ENCODE results near the gene CDK13.
A peak's percentile ranks its signal among the peaks of the same experiment; 100 is the strongest.

CDK13 gene

DNA sequence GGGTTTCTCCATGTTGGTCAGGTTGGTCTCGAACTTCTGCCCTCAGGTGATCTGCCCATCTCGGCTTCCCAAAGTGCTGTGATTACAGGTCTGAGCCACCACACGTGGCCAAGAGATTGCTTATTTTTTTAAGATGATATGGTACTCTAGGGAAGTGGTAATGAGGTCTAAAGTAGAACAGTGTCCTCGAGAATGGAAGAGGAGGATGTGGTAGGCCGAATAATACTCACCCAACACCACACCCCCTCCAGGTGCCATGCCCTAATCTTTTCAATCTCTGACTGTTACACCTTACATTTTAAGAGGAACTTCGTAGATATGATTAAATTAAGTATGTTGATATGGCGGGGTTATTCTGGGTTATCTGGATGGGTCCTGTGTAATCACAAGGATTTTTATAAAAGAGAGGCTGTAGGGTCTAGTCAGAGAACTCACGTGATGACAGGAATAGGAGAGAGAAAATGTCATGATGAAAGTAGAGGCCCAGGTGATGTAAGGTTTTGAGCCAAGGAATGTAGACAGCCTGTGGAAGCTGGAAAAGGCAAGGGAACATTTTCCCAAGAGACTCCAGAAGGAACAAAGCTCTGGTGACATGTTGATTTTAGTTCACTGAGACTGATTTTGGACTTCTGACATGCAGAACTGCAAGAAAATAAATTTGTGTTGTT, 29.5 kb downstream of the CDK13 start:
- TF ChIP-seq, protein P1, sequence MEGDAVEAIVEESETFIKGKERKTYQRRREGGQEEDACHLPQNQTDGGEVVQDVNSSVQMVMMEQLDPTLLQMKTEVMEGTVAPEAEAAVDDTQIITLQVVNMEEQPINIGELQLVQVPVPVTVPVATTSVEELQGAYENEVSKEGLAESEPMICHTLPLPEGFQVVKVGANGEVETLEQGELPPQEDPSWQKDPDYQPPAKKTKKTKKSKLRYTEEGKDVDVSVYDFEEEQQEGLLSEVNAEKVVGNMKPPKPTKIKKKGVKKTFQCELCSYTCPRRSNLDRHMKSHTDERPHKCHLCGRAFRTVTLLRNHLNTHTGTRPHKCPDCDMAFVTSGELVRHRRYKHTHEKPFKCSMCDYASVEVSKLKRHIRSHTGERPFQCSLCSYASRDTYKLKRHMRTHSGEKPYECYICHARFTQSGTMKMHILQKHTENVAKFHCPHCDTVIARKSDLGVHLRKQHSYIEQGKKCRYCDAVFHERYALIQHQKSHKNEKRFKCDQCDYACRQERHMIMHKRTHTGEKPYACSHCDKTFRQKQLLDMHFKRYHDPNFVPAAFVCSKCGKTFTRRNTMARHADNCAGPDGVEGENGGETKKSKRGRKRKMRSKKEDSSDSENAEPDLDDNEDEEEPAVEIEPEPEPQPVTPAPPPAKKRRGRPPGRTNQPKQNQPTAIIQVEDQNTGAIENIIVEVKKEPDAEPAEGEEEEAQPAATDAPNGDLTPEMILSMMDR (IDR thresholded peaks at IDR 0.05; ENCODE audit: low read length, missing control alignments), result no peak

DNA sequence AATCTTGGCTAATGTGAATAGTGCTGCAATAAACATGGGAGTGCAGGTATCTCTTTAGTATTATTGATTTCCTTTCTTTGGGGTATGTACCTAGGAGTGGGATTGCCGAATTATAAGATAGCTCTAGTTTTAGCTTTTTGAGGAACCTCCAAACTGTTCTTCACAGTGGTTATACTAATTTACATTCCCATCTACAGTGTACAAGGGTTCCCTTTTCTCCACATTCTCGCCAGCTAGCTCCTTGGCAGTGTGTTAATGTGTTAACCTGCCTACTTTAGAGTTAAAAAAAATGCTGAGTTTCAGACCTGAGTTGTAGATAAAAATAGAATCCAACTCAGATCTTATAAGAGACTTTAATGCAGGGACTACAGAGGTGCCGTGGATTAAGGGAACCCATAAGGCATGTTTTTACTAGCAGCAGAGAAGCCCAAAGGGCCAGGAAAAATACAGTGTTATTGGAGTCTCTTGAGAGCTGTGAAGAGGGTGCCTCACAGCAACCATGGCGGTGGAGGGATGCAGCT, 35.4 kb downstream of the CDK13 start:
- no peak for DNase-seq (ENCODE audit: low read depth)
- TF ChIP-seq, protein P1 (IDR thresholded peaks at IDR 0.05; ENCODE audit: low read length, missing control alignments), result no peak
- H3K4me3 ChIP-seq (replicated peaks; ENCODE audit: low read depth, low read length), result no peak overlapping the region

More for the DNA sequence above, 29.5 kb downstream of the CDK13 start:
- no peak overlapping the region for H3K4me3 ChIP-seq (replicated peaks; ENCODE audit: low read depth, low read length)
- no peak for DNase-seq (ENCODE audit: low read depth)

DNA sequence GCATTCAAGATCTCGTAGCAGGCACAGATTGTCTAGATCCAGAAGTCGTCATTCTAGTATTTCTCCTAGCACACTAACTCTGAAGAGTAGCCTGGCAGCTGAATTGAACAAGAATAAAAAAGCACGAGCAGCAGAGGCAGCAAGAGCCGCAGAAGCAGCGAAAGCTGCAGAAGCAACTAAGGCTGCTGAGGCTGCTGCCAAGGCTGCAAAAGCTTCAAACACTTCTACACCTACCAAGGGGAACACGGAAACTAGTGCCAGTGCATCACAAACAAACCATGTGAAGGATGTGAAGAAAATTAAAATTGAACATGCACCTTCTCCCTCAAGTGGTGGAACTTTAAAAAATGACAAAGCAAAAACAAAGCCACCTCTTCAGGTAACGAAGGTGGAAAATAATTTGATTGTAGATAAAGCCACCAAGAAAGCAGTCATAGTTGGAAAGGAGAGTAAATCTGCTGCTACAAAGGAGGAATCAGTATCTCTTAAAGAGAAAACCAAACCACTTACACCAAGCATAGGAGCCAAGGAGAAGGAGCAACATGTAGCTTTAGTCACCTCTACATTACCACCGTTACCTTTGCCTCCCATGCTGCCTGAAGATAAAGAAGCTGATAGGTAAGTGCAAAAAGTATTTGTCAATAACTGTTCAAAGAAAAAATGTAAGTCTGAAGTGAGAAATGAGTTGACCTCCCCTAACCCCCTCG, 37.7 kb downstream of the CDK13 start:
- no peak overlapping the region for H3K4me3 ChIP-seq (replicated peaks; ENCODE audit: low read depth, low read length)
- TF ChIP-seq, protein P1 (IDR thresholded peaks at IDR 0.05; ENCODE audit: low read length, missing control alignments), result no peak
- DNase-seq (ENCODE audit: low read depth), result no peak

DNA sequence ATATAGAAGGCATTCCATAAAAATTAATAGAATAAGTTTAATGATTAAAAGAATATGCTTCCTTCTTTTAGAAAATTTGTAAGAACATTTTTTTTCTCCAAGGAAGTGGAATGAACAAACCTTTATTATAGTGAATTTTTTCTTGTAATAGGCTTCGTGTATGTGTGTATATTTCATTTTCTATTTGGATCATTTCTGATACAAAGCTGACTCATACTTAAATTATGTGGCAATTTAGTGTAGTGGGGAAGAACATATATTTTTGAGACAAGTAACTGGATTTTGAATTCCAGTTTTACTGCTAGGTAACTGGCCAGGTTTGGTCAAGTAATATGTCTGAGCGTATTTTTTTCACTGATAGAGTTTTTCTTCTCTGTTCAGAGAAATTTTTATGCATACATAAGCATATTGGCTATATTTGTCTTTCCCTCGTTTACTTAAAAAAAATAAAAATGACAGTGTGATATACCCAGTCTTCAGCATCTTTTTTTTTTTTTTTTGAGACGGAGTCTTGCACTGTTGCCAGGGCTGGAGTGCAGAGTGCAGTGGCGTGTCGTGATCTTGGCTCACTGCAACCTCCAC, 50.8 kb downstream of the CDK13 start:
- TF ChIP-seq, protein P1 (IDR thresholded peaks at IDR 0.05; ENCODE audit: low read length, missing control alignments), result no peak
- DNase-seq (ENCODE audit: low read depth), result peak; percentile 35
- H3K4me3 ChIP-seq (replicated peaks; ENCODE audit: low read depth, low read length), result no peak overlapping the region

DNA sequence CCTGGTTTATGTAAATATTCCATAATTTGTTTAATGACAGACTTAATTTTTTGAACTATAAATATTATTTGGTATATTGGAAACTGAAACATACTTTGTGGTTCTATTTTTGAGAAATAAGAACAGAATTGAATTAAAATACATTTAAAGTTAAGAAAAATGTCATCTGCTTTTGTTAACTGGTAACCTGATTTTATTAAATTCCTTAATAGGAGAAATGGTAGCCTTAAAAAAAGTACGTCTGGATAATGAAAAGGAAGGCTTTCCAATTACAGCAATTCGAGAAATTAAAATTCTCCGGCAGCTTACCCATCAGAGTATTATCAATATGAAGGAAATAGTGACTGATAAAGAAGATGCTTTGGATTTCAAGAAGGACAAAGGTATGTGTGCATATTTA, 51.6 kb downstream of the CDK13 start:
- no peak for DNase-seq (ENCODE audit: low read depth)
- TF ChIP-seq, protein P1 (IDR thresholded peaks at IDR 0.05; ENCODE audit: low read length, missing control alignments), result no peak
- no peak overlapping the region for H3K4me3 ChIP-seq (replicated peaks; ENCODE audit: low read depth, low read length)

DNA sequence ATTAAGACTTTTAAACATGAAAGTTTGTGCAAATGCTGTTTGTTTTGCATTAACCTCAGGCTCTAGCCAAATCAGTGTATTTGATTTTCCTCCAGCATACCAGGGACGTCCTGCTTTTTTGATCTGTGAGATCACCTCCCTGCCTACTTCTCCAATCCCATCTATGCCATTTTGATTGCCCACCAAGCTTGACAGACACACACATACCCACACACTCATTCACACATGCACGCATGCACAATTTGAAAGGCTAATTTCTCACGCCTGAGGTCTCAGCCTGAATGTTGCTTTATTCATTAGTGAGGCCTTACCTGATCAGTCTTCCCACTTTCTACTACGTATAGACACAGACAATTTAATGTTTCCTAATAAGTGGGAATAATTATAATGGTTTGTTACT, 53.5 kb downstream of the CDK13 start:
- DNase-seq (ENCODE audit: low read depth), result no peak
- TF ChIP-seq, protein P1 (IDR thresholded peaks at IDR 0.05; ENCODE audit: low read length, missing control alignments), result no peak
- no peak overlapping the region for H3K4me3 ChIP-seq (replicated peaks; ENCODE audit: low read depth, low read length)

Measured in fibroblast of pulmonary artery (primary cell).